Measurements from ENCODE around the gene SBF1. TPM values are rescaled to one million over a fixed set of nuclear protein-coding genes. Genes with fewer than 3 reads are reported as not detected.

SBF1 gene
- total and polyA plus RNA-seq, 4 donors = 8.3 to 37.6 (median 16.4) TPM

GRCh38 chr22:50503475-50504145 lies 28.8 kb upstream of the SBF1 start:
- H3K4me1 ChIP-seq (ENCODE audit: control insufficient read depth in 4 of 4, insufficient read depth in 4 of 4, low read length in 3 of 4) = peaks cover 4 to 19% (median 17%) of the 10 kb centered on the region in 4 donors
- DNase-seq (ENCODE audit: low spot score) = no peak
- no peak for TF ChIP-seq TAF1 (conservative IDR thresholded peaks at IDR 0.05)
- TF ChIP-seq, protein P1, sequence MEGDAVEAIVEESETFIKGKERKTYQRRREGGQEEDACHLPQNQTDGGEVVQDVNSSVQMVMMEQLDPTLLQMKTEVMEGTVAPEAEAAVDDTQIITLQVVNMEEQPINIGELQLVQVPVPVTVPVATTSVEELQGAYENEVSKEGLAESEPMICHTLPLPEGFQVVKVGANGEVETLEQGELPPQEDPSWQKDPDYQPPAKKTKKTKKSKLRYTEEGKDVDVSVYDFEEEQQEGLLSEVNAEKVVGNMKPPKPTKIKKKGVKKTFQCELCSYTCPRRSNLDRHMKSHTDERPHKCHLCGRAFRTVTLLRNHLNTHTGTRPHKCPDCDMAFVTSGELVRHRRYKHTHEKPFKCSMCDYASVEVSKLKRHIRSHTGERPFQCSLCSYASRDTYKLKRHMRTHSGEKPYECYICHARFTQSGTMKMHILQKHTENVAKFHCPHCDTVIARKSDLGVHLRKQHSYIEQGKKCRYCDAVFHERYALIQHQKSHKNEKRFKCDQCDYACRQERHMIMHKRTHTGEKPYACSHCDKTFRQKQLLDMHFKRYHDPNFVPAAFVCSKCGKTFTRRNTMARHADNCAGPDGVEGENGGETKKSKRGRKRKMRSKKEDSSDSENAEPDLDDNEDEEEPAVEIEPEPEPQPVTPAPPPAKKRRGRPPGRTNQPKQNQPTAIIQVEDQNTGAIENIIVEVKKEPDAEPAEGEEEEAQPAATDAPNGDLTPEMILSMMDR (IDR thresholded peaks at IDR 0.05; ENCODE audit: low read depth, low read length, missing input control) = no peak
- TF ChIP-seq RXRA (IDR thresholded peaks at IDR 0.05) = no peak
- TF ChIP-seq FOXA1 (IDR thresholded peaks at IDR 0.05) = no peak
- TF ChIP-seq FOXA2 (IDR thresholded peaks at IDR 0.05) = no peak
- no peak for TF ChIP-seq YY1 (IDR thresholded peaks at IDR 0.05)
- no peak for TF ChIP-seq ATF3 (IDR thresholded peaks at IDR 0.05)
- no peak for TF ChIP-seq EGR1 (IDR thresholded peaks at IDR 0.05; ENCODE audit: low read depth in 2 of 2)
- TF ChIP-seq GABPA (IDR thresholded peaks at IDR 0.05 in 1 of 2, conservative IDR thresholded peaks at IDR 0.05 in 1 of 2) = no peak
- no peak overlapping the region for H3K27ac ChIP-seq (ENCODE audit: low read depth in 1 of 2, low read length in 2 of 2)
- no peak overlapping the region for H3K4me3 ChIP-seq (ENCODE audit: low read depth in 1 of 3, low read length in 3 of 3)
- peaks cover 0 to 21% (median 7%) of the 10 kb centered on the region in 4 donors for H3K36me3 ChIP-seq (ENCODE audit: control insufficient read depth in 4 of 4, insufficient read depth in 3 of 4, low read depth in 1 of 4, low read length in 3 of 4)
- WGBS = 95% methylated on average over 26 of the region's 26 CpGs
- no peaks in the 10 kb centered on the region for H3K9me3 ChIP-seq (ENCODE audit: control insufficient read depth in 4 of 4, low read length in 3 of 4)
- H3K27me3 ChIP-seq (ENCODE audit: control insufficient read depth in 4 of 4, insufficient read depth in 4 of 4, low read length in 3 of 4) = no peaks in the 10 kb centered on the region
- no peak overlapping the region for H3K9ac ChIP-seq (ENCODE audit: low read depth in 1 of 2, low read length in 2 of 2)

DNA sequence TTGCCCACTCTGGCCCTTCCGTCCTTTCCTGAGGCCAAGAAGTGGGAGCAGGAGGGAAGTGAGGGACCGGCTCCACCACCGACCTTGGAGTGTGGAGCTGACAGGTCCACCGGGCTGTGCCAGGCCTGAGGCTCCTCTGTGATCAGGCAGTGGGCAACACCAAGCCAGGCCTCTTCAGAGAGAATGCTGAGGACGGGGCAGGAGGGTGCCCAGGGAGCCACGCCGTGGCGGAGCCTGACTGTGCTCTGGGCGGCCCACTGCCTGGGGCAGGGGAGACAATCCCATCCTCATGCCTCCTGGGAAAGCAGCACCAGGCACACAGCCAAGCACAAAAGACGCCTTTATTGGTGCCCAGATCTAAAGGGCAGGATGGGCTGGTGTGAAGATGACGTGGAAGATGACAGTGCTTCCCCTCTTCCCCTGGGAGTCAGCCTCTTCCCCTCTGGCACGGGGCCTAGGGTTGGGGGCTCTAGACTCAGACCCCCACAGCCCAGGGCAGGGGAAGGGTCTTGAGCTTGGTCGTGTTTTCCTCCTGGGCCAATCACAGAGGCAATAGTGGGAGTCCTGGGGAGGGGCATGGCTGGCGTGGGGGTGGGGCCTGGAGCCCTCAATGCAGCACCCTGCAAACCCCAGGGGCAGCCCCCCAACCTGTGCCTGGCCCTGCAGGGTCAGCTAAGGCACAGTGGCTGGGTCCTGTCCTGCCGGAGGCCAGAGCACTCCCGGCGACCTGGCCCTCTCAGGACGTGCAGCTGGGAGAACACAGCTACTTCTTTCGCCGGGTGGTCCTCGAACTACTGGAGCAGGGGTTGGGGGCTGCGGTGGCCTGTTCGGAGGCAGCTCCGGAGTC lies 28.0 kb upstream of the SBF1 start:
- Histone ChIP-seq H3K27ac (ENCODE audit: low read depth in 1 of 2, low read length in 2 of 2) (no peak overlapping the region), H3K9me3 (ENCODE audit: control insufficient read depth in 4 of 4, low read length in 3 of 4) (no peaks in the 10 kb centered on the region), H3K4me3 (ENCODE audit: low read depth in 1 of 3, low read length in 3 of 3) (no peak overlapping the region), H3K9ac (ENCODE audit: low read depth in 1 of 2, low read length in 2 of 2) (no peak overlapping the region), H3K4me1 (ENCODE audit: control insufficient read depth in 4 of 4, insufficient read depth in 4 of 4, low read length in 3 of 4) (peaks cover 5 to 24% (median 22%) of the 10 kb centered on the region in 4 donors), H3K36me3 (ENCODE audit: control insufficient read depth in 4 of 4, insufficient read depth in 3 of 4, low read depth in 1 of 4, low read length in 3 of 4) (peaks cover 0 to 21% (median 7%) of the 10 kb centered on the region in 4 donors), H3K27me3 (ENCODE audit: control insufficient read depth in 4 of 4, insufficient read depth in 4 of 4, low read length in 3 of 4) (no peaks in the 10 kb centered on the region)
- no peak for DNase-seq (ENCODE audit: low spot score)
- 92% methylated on average over 24 of the region's 24 CpGs for WGBS
- TF ChIP-seq NR2F2 (IDR thresholded peaks at IDR 0.05) = no peak
- TF ChIP-seq SP1 (IDR thresholded peaks at IDR 0.05) = no peak
- no peak for TF ChIP-seq TAF1 (conservative IDR thresholded peaks at IDR 0.05)
- TF ChIP-seq RAD21 (IDR thresholded peaks at IDR 0.05) = no peak
- TF ChIP-seq, protein P1 (IDR thresholded peaks at IDR 0.05; ENCODE audit: low read depth, low read length, missing input control) = no peak
- TF ChIP-seq HNF4G (IDR thresholded peaks at IDR 0.05) = no peak
- TF ChIP-seq, protein P2, sequence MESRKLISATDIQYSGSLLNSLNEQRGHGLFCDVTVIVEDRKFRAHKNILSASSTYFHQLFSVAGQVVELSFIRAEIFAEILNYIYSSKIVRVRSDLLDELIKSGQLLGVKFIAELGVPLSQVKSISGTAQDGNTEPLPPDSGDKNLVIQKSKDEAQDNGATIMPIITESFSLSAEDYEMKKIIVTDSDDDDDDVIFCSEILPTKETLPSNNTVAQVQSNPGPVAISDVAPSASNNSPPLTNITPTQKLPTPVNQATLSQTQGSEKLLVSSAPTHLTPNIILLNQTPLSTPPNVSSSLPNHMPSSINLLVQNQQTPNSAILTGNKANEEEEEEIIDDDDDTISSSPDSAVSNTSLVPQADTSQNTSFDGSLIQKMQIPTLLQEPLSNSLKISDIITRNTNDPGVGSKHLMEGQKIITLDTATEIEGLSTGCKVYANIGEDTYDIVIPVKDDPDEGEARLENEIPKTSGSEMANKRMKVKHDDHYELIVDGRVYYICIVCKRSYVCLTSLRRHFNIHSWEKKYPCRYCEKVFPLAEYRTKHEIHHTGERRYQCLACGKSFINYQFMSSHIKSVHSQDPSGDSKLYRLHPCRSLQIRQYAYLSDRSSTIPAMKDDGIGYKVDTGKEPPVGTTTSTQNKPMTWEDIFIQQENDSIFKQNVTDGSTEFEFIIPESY (IDR thresholded peaks at IDR 0.05) = no peak
- no peak for TF ChIP-seq EGR1 (IDR thresholded peaks at IDR 0.05; ENCODE audit: low read depth in 2 of 2)
